Aorta (tissue), 5 donors: Measurements from ENCODE around the gene SH3TC1. TPM values are rescaled to one million over a fixed set of nuclear protein-coding genes. Genes with fewer than 3 reads are reported as not detected.

ENCODE experiments used
- ATAC-seq: fragments of 200-7000 bp; cut with Tn5 transposase; one replicate; pipeline ENCODE4 v1.9.1; 2022; ENCODE audit warnings: moderate library complexity; ENCODE audit not compliant: low FRiP score
- DNase-seq, 2 donors: peaks; one replicate each; pipeline ENCODE4 v3.0.0-alpha.2; 2020
- H3K27ac ChIP-seq, 2 donors: one replicate each; pipeline ENCODE4 v1.5.1; 2013; ENCODE audit warnings: low read length in 2 of 2, mild to moderate bottlenecking in 2 of 2, moderate library complexity in 2 of 2, control low read depth in 1 of 2, inconsistent platforms in 1 of 2, low read depth in 1 of 2
- H3K27me3 ChIP-seq, 2 donors: one replicate each; pipeline ENCODE4 v1.6.1; 2013; ENCODE audit warnings: control low read depth in 1 of 2, low read length in 1 of 2, mild to moderate bottlenecking in 1 of 2, moderate library complexity in 1 of 2; ENCODE audit not compliant: insufficient read depth in 2 of 2, control insufficient read depth in 1 of 2
- H3K36me3 ChIP-seq, 2 donors: one replicate each; pipeline ENCODE4 v1.6.1; 2013; ENCODE audit warnings: control low read depth in 1 of 2, low read length in 1 of 2, mild to moderate bottlenecking in 1 of 2; ENCODE audit not compliant: insufficient read depth in 2 of 2, control insufficient read depth in 1 of 2
- H3K4me1 ChIP-seq, 2 donors: one replicate each; pipeline ENCODE4 v1.6.1; 2013; ENCODE audit warnings: low read length in 2 of 2, control low read depth in 1 of 2, mild to moderate bottlenecking in 1 of 2, moderate library complexity in 1 of 2; ENCODE audit not compliant: insufficient read depth in 2 of 2, control insufficient read depth in 1 of 2
- H3K4me3 ChIP-seq, 2 donors: one replicate each; pipeline ENCODE4 v1.5.1; 2013; ENCODE audit warnings: low read length in 2 of 2, control low read depth in 1 of 2, mild to moderate bottlenecking in 1 of 2
- H3K9me3 ChIP-seq: one replicate; pipeline ENCODE4 v1.6.1; 2013; ENCODE audit warnings: mild to moderate bottlenecking, low read length; ENCODE audit not compliant: control insufficient read depth
- WGBS, 2 donors: extraction: QIAGEN DNeasy Blood & Tissue Kit; methylation state at CpG; one replicate each; pipeline ENCODE4 v1.1.7; 2013; 5-methylcytosine and 5-hydroxymethylcytosine counted together
- intact Hi-C, 2 donors: fragments of 100-400 bp; cut with DNase I; formaldehyde crosslinking; loops; one replicate each; pipeline versions ENCODE4 v1.14.2 to v1.15.0; 2022
- polyA plus RNA-seq, 2 donors: library from polyadenylated mRNA; stranded (reverse); fragments of 200-250 nt; gene quantifications; one replicate each; pipeline ENCODE4 v1.2.3, GENCODE V29; 2013
- total RNA-seq, 2 donors: library from RNA; stranded (reverse); fragmentation: NEBNext Ultra II Directional; extraction: Animal tissue kit (Norgen Biotek cat#: 25700); gene quantifications; one replicate each; pipeline ENCODE4 v1.2.1, GENCODE V29; 2021
- donor health status: healthy with polysubstance abuse.
- donor health status: Bipolar disorder and iron deficiency.
- donor health status: DM: no; HTN: no; CAD: no.
- donor health status: DM: no; HTN: no; CAD: no.
- donor health status: DM: yes; HTN: yes; CAD: no.

SH3TC1 gene
- total and polyA plus RNA-seq, 4 donors, result 3.4 to 58.9 (median 21.7) TPM

DNA sequence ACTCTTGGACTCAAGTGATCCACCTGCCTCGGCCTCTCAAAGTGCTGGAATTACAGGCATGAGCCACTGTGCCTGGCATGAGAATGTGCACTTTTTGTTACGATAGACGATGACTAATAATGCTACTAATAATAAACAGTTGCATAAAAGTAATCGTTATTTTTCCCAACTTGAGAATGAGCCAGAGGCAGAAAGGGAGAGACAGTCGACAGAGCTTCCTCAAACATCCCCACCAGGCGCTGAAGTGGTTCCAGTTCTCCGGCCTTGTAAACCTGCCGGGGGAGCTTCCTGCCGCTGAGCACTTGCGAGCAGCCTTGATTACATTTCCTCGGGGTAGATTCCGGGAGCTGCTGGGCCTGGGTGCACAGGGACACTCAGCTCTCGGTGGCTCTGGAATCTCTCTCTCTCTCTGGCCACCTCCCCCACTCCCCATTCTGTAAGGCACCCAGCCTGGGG is 61.6 kb downstream of the SH3TC1 start:
- H3K9me3 ChIP-seq, result no peaks in the 10 kb centered on the region
- intact Hi-C loops, result loop anchor here in 1 of 2 donors (10.0 kb wide), 1 partner anchor 74 kb away; no protein-coding TSS in a partner anchor
- DNase-seq, result no peak
- H3K4me3 ChIP-seq, result no peak overlapping the region
- 47 to 50% methylated on average over 13 of the region's 13 CpGs for WGBS, 2 donors
- no peaks in the 10 kb centered on the region for H3K36me3 ChIP-seq
- no peak for ATAC-seq
- H3K4me1 ChIP-seq, result no peaks in the 10 kb centered on the region
- H3K27ac ChIP-seq, result no peak overlapping the region
- H3K27me3 ChIP-seq, result no peaks in the 10 kb centered on the region

DNA sequence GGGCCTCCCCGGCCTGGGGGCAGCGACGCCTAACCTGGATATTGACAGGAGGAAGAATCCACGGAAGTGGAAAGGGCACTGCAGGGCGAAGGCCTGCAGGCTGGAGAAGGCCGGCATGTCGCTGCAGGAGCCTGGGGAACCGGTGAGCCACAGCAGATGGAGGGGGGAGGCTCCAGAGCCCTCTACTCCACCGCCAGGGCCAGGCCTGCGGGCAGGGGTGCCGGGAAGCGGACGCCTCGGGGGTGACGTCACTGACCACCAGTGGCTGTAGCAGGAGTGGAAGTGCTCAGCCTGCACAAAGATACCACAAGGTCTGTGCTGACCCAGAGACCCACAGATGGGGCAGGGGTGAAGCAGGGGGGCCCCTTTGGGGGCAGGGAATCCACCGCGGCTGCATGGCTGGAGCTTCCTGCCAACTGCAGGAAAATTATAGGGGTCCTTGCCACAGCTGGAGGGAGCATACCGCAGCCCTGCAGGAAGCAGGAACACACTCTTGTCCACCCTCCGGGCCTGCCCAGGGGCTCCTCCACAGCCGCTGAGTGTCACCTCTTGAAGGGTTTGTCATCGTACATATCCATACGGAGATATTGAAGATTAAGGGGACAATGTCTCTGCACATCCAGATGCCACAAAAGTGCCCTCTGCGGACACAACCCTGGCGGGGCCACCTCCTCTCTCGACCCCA is 62.9 kb downstream of the SH3TC1 start:
- 90 to 92% methylated on average over 25 of the region's 25 CpGs for WGBS, 2 donors
- Histone ChIP-seq H3K27ac (no peak overlapping the region), H3K36me3 (no peaks in the 10 kb centered on the region), H3K27me3 (no peaks in the 10 kb centered on the region), H3K4me1 (no peaks in the 10 kb centered on the region), H3K4me3 (no peak overlapping the region), H3K9me3 (no peaks in the 10 kb centered on the region)
- ATAC-seq (no peak), DNase-seq (no peak)
- intact Hi-C loops, result loop anchor here in 1 of 2 donors (10.0 kb wide), 1 partner anchor 73 kb away; no protein-coding TSS in a partner anchor

DNA sequence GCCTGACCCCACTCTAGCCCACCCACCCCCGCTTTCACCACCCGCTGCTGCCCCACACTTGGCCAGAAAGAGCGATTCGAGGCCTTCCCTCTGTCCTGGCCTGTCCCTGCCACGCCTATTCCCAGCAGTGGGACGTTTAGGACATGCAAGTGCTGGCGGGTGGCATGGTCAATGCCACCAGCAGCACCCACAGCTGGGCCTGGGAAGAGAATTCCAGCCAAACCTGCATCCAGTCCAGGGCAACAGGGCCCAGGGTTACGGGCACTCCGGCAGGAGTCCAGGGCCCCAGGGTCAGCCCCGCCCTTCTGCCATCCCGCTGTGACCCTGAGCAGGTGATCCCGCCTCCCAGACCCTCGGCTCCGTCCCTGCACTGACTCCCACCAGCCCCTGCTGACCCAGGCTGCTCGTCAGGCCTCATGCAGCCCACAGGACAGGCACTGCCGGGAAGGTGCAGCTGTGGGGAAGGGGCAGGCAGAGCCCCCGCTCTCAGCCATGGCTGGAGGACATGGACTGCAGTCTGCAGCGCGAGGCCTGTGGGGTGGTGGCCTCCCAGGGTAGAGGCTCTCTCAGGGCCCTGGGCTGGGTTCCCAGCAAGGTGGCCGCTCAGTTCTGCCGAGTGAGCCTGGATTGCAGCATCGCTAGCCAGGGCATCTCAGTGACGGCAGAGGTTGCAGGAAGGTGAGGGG is 63.7 kb downstream of the SH3TC1 start:
- Histone ChIP-seq H3K4me3 (no peak overlapping the region), H3K36me3 (no peaks in the 10 kb centered on the region), H3K27me3 (no peaks in the 10 kb centered on the region), H3K9me3 (no peaks in the 10 kb centered on the region), H3K4me1 (no peaks in the 10 kb centered on the region), H3K27ac (no peak overlapping the region)
- WGBS, 2 donors, result 88 to 93% methylated on average over 23 of the region's 23 CpGs
- intact Hi-C loops, result loop anchor here in 1 of 2 donors (10.0 kb wide), 1 partner anchor 72 kb away; no protein-coding TSS in a partner anchor
- ATAC-seq, result no peak
- no peak for DNase-seq

DNA sequence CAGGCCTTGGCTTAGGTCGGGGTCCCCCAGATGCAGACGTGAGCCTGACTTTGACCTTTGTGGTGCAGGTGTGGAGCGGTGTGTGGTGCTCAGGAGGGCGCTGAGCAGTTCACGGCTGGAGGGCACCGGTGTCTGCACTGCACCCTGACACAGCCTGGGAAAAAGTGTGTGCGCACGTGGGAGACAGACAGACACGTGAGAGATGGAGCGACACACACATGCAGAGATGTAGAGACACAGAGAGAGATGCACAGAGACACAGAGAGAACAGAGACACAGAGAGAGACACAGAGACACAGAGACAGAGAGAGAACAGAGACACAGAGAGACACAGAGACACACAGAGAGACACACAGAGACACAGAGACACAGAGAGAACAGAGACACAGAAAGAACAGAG is 64.3 kb downstream of the SH3TC1 start:
- Histone ChIP-seq H3K4me3 (no peak overlapping the region), H3K27ac (no peak overlapping the region), H3K4me1 (no peaks in the 10 kb centered on the region), H3K9me3 (no peaks in the 10 kb centered on the region), H3K36me3 (no peaks in the 10 kb centered on the region), H3K27me3 (no peaks in the 10 kb centered on the region)
- DNase-seq (no peak), ATAC-seq (no peak)
- intact Hi-C loops, result loop anchor here in 1 of 2 donors (10.0 kb wide), 1 partner anchor 71 kb away; no protein-coding TSS in a partner anchor
- WGBS, 2 donors, result 93 to 94% methylated on average over 10 of the region's 10 CpGs

DNA sequence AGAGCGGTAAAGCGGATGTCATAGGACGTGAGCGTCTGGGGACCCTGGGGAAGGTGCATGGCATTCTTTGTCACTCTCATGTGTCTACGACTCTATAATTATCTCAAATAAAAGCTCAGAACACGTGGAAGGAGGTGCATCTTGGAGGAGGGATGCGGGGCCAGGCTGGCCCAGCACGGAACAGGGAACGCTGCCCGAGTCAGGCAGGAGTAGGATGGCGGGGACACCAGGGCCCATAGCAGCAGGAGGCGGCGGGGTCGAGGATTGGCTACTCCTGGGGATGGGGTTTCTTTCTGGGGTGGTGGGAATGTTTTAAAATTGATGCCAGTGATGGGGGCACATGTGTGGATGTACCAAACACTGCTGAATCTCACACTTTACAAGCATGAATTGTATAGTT is 65.0 kb downstream of the SH3TC1 start:
- no peaks in the 10 kb centered on the region for H3K36me3 ChIP-seq
- H3K4me1 ChIP-seq, result no peaks in the 10 kb centered on the region
- no peak overlapping the region for H3K4me3 ChIP-seq
- DNase-seq, result no peak
- H3K9me3 ChIP-seq, result no peaks in the 10 kb centered on the region
- WGBS, 2 donors, result 89 to 90% methylated on average over 14 of the region's 14 CpGs
- no peaks in the 10 kb centered on the region for H3K27me3 ChIP-seq
- intact Hi-C loops, result loop anchor here in 1 of 2 donors (10.0 kb wide), 1 partner anchor 71 kb away; no protein-coding TSS in a partner anchor
- no peak for ATAC-seq
- no peak overlapping the region for H3K27ac ChIP-seq

DNA sequence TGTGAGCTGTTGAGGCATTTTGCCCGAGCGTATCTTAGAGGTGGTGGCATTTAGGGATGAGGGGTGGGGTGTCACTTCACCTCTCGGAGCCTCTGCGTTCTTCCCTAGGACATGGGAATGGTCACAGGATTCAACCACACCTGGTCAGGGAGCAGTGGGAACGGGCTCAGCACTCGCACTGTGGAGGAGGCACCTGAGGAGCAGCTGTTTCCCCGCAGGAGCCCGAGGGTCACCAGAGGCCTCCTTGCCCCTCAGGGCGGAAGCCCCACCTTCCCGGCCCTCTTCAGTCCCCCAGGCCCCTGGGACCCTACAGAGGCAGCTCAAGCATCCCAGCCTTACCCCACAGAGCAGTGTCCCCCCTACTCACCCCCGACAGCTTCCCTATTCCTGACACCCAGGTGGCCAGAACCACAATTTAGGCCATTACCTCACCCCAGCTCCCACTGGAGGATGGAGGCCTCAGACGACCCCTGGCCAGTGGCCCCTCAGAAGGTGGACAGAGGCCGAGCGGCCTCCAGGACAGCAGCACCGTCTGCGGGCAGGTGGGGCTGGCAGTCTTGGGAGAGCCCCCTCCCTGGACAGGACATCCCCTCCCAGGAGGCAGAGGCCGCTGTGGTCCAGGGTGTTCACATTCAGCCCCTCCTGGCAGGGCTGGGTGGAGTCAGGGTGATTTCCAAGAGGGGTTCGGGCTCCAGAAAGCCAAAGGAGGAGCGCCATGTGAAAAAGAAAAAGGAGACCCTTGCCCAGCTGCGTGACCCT is 66.3 kb downstream of the SH3TC1 start:
- Histone ChIP-seq H3K4me3 (no peak overlapping the region), H3K27me3 (no peaks in the 10 kb centered on the region), H3K4me1 (no peaks in the 10 kb centered on the region), H3K36me3 (no peaks in the 10 kb centered on the region), H3K27ac (no peak overlapping the region), H3K9me3 (no peaks in the 10 kb centered on the region)
- no peak for ATAC-seq
- DNase-seq, result no peak
- intact Hi-C loops, result loop anchor here in 1 of 2 donors (5.0 to 10.0 kb wide), 2 partner anchors 69 to 127 kb away; no protein-coding TSS in a partner anchor
- 86% methylated on average over 20 of the region's 20 CpGs for WGBS, 2 donors

DNA sequence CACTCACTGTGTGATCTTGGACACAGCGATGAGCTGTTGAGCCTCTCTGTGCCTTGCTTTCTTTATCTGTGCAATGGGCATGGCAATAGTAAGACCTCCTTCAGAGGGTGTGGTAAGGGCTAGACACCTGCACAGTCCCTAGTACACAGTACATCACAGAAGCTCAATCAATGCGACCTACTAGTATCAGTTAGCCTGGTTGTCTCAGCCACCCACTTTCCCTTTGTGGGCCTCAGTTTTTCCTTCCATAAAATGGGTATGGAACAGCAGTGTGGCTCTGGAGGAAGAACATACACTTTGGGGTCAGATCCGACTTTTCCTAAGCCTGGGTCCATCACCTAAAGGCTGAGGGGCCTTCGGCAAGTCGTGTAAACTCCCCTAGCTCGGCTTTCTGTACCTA is 67.0 kb downstream of the SH3TC1 start:
- Histone ChIP-seq H3K4me1 (no peaks in the 10 kb centered on the region), H3K4me3 (no peak overlapping the region), H3K9me3 (no peaks in the 10 kb centered on the region), H3K27me3 (no peaks in the 10 kb centered on the region), H3K27ac (no peak overlapping the region), H3K36me3 (no peaks in the 10 kb centered on the region)
- intact Hi-C loops, result loop anchor here (2.0 to 10.0 kb wide), 3 partner anchors 69 to 137 kb away; no protein-coding TSS in a partner anchor
- ATAC-seq, result no peak
- 95 to 96% methylated on average over 6 of the region's 6 CpGs for WGBS, 2 donors
- no peak for DNase-seq

DNA sequence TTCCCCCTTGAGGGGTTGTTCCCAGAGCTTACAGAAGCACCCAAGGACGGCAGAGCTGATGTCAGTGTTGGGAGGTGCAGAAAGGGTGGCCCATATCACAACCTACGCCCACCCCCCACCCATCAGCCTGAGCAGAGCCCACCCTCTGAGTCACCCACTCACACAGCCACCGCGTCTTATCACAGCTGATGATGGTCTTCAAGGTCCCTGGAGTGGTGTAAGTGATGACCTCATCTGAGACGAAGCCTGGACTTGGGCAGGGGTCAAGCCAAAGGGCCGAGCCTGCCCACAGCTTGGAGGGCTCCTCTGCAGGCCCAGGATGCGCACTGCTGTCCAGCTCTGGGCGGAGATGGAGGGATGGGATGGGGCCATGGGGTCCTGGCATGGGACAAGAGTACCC is 67.4 kb downstream of the SH3TC1 start:
- Histone ChIP-seq H3K9me3 (no peaks in the 10 kb centered on the region), H3K36me3 (no peaks in the 10 kb centered on the region), H3K27ac (no peak overlapping the region), H3K4me3 (no peak overlapping the region), H3K4me1 (no peaks in the 10 kb centered on the region), H3K27me3 (no peaks in the 10 kb centered on the region)
- no peak for DNase-seq
- 78 to 83% methylated on average over 8 of the region's 8 CpGs for WGBS, 2 donors
- intact Hi-C loops, result loop anchor here (2.0 to 10.0 kb wide), 3 partner anchors 68 to 136 kb away; no protein-coding TSS in a partner anchor
- no peak for ATAC-seq
